Heart left ventricle (tissue), 16 donors: ENCODE results near the gene FAF1. TPM values are rescaled to one million over a fixed set of nuclear protein-coding genes. Genes with fewer than 3 reads are reported as not detected.

ENCODE experiments used
- ATAC-seq, 4 donors: fragments of 200-7000 bp; cut with Tn5 transposase; one replicate each; pipeline ENCODE4 v1.9.1; 2020 to 2022; ENCODE audit warnings: moderate library complexity in 4 of 4, mild to moderate bottlenecking in 3 of 4, moderate number of reproducible peaks in 1 of 4
- DNase-seq, 5 donors: peaks; one replicate each; pipeline ENCODE4 v3.0.0-alpha.2; 2020
- H3K27ac ChIP-seq, 12 donors: fragments of 200-600 bp; sonication (generic) in 4 of 12; one replicate each; pipeline versions ENCODE4 v1.5.0 to v1.8.0; 2016 to 2022; ENCODE audit warnings: mild to moderate bottlenecking in 2 of 12
- H3K27me3 ChIP-seq, 9 donors: fragments of 200-600 bp; sonication (generic) in 2 of 9; one replicate each; pipeline versions ENCODE4 v1.5.1 to v1.8.0; 2016 to 2022; ENCODE audit warnings: mild to moderate bottlenecking in 3 of 9
- H3K36me3 ChIP-seq, 9 donors: fragments of 200-600 bp; sonication (generic) in 2 of 9; one replicate each; pipeline versions ENCODE4 v1.5.0 to v1.8.0; 2018 to 2022; ENCODE audit warnings: mild to moderate bottlenecking in 2 of 9
- H3K4me1 ChIP-seq, 12 donors: fragments of 200-600 bp; sonication (generic) in 4 of 12; one replicate each; pipeline versions ENCODE4 v1.5.0 to v1.8.0; 2016 to 2022; ENCODE audit warnings: mild to moderate bottlenecking in 3 of 12
- H3K4me3 ChIP-seq, 12 donors: fragments of 200-600 bp; sonication (generic) in 4 of 12; one replicate each; pipeline versions ENCODE4 v1.5.0 to v1.8.0; 2017 to 2022; ENCODE audit warnings: mild to moderate bottlenecking in 9 of 12, moderate library complexity in 4 of 12
- H3K9me3 ChIP-seq, 12 donors: fragments of 200-600 bp; sonication (generic) in 4 of 12; one replicate each; pipeline versions ENCODE4 v1.5.0 to v1.8.0; 2016 to 2022; ENCODE audit warnings: mild to moderate bottlenecking in 1 of 12
- POLR2A ChIP-seq, 2 donors: fragments of 450-650 bp; IDR thresholded peaks; one replicate each; pipeline ENCODE4 v1.6.1; 2017; ENCODE audit warnings: antibody characterized with exemption in 2 of 2, mild to moderate bottlenecking in 2 of 2, moderate library complexity in 2 of 2
- WGBS, 4 donors: extraction: QIAGEN DNeasy Blood & Tissue Kit in 2 of 4; methylation state at CpG; one replicate each; pipeline versions ENCODE4 v1.1.5 to v1.1.7; 2013 to 2018; 5-methylcytosine and 5-hydroxymethylcytosine counted together
- intact Hi-C, 10 donors: fragments of 100-400 bp; cut with DNase I; formaldehyde crosslinking; loops; one replicate each; pipeline versions ENCODE4 v1.11.1 to v1.14.2; 2022
- polyA plus RNA-seq, 2 donors: library from polyadenylated mRNA; stranded (reverse); fragments of 200-250 nt; gene quantifications; one replicate each; pipeline ENCODE4 v1.2.3, GENCODE V29; 2013
- total RNA-seq, 9 donors: library from RNA; depleted of rRNA in 2 of 9; stranded (reverse); fragments of >200 nt in 2 of 9; fragmentation: NEBNext Ultra II Directional in 3 of 9; extraction: Animal tissue kit (Norgen Biotek cat#: 25700) in 3 of 9; gene quantifications; one replicate each; pipeline versions ENCODE4 v1.1.0 to v1.2.4, GENCODE V29; 2016 to 2023
- TF ChIP-seq, protein P1 (sequence below), 12 donors: fragments of 200-600 bp; sonication (generic) in 4 of 12; IDR thresholded peaks; one replicate each; pipeline versions ENCODE4 v1.5.0 to v1.8.0; 2018 to 2022; ENCODE audit warnings: antibody characterized with exemption in 12 of 12, mild to moderate bottlenecking in 5 of 12
- donor health status: ischemic (EF 13 %, LVEDD 7.1; RV severe dilation, severe dysfunction).
- donor health status: healthy with polysubstance abuse.
- donor health status: DM: no; HTN: yes; CAD: no.
- donor health status: DM: no; HTN: no; CAD: no.
- donor health status: ischemic (EF 25% LVEDD 6.9; RV normal size, moderate dysfunction).
- donor health status: ischemic (EF 25% LVEDD 5.7; RV mildly dilated, moderate dysfunction).
- donor health status: healthy.
- donor health status: DM: yes; HTN: yes; CAD: no.
- donor health status: ischemic (EF 35%, LVEDD 5.7; RV mildly dilated, moderate dysfunction).
- donor health status: nonischemic (EF 11% LVEDD 7.7; RV severe dilation, severe dysfunction).
- donor health status: DM: yes; HTN: yes; CAD: no.
- donor health status: PGD.
- donor health status: ischemic (EF 29% LVEDD 5.4; RV normal size, mild dysfunction).
- donor health status: nonischemic (EF 23%, LVEDD 6.1; RV moderate dilation, normal function).

Gene FAF1
- total and polyA plus RNA-seq, 11 donors, result 41.0 to 112 (median 81.3) TPM

GRCh38 chr1:50986653-50987052 is 26.6 kb upstream of the FAF1 start:
- TF ChIP-seq POLR2A (IDR thresholded peaks at IDR 0.05), result no peak
- TF ChIP-seq, protein P1, sequence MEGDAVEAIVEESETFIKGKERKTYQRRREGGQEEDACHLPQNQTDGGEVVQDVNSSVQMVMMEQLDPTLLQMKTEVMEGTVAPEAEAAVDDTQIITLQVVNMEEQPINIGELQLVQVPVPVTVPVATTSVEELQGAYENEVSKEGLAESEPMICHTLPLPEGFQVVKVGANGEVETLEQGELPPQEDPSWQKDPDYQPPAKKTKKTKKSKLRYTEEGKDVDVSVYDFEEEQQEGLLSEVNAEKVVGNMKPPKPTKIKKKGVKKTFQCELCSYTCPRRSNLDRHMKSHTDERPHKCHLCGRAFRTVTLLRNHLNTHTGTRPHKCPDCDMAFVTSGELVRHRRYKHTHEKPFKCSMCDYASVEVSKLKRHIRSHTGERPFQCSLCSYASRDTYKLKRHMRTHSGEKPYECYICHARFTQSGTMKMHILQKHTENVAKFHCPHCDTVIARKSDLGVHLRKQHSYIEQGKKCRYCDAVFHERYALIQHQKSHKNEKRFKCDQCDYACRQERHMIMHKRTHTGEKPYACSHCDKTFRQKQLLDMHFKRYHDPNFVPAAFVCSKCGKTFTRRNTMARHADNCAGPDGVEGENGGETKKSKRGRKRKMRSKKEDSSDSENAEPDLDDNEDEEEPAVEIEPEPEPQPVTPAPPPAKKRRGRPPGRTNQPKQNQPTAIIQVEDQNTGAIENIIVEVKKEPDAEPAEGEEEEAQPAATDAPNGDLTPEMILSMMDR (IDR thresholded peaks at IDR 0.05), result no peak

GRCh38 chr1:50985094-50985493 is 25.0 kb upstream of the FAF1 start:
- 19 to 51% (median 31%) methylated on average over 1 of the region's 1 CpG for WGBS, 4 donors
- Histone ChIP-seq H3K27me3 (no peaks in the 10 kb centered on the region), H3K4me3 (peak overlapping the region in 1 of 12 donors; percentile 7), H3K27ac (peak overlapping the region in 1 of 12 donors; percentile 6), H3K36me3 (no peaks in the 10 kb centered on the region), H3K9me3 (no peaks in the 10 kb centered on the region), H3K4me1 (peaks cover 0 to 38% (median 2%) of the 10 kb centered on the region in 12 donors)
- ATAC-seq (no peak), DNase-seq (no peak)
- TF ChIP-seq POLR2A (IDR thresholded peaks at IDR 0.05), result no peak
- TF ChIP-seq, protein P1 (IDR thresholded peaks at IDR 0.05), result no peak
- intact Hi-C loops, result no loop called here

More at GRCh38 chr1:50986653-50987052, 26.6 kb upstream of the FAF1 start:
- H3K27me3 ChIP-seq, result no peaks in the 10 kb centered on the region
- ATAC-seq (no peak), DNase-seq (no peak)
- 67 to 81% (median 74%) methylated on average over 4 of the region's 4 CpGs for WGBS, 4 donors
- no peaks in the 10 kb centered on the region for H3K36me3 ChIP-seq
- H3K4me3 ChIP-seq, result no peak overlapping the region
- peaks cover 0 to 28% (median 2%) of the 10 kb centered on the region in 12 donors for H3K4me1 ChIP-seq
- intact Hi-C loops, result no loop called here
- no peaks in the 10 kb centered on the region for H3K9me3 ChIP-seq
- H3K27ac ChIP-seq, result no peak overlapping the region

DNA sequence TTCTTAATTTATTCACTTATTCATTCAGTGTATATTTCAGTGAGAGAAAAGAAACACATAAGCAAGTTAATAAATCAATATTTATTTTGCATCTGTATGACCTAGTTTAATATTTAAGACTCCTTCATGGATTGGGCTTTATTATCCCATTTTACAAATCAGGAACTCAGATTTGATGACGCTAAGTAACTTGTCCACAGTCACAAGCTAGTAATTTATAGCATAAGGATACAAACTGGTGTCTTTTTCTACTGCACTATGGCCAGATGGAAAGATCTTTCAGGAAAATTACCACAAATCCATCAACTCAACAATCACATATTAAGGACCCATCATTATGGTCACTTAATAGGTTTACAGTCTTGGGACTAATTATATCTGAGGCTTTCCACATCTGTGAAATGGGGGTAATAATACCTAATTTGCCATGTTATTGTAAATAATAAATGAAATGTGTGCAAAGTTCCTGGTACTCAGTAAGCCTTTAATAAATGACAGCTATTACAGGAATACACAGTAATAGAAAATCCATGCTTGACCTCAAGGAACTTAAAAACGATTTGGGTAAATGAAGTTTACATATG is 23.2 kb upstream of the FAF1 start:
- intact Hi-C loops, result no loop called here
- peaks cover 0 to 44% (median 5%) of the 10 kb centered on the region in 12 donors for H3K4me1 ChIP-seq
- H3K4me3 ChIP-seq, result no peak overlapping the region
- TF ChIP-seq POLR2A (IDR thresholded peaks at IDR 0.05), result no peak
- TF ChIP-seq, protein P1 (IDR thresholded peaks at IDR 0.05), result no peak
- WGBS, 4 donors, result 56 to 63% (median 57%) methylated on average over 2 of the region's 2 CpGs
- H3K27ac ChIP-seq, result peak overlapping the region in 3 of 12 donors; percentile 35 to 99 (median 99)
- ATAC-seq (no peak), DNase-seq (no peak)
- no peaks in the 10 kb centered on the region for H3K9me3 ChIP-seq
- no peaks in the 10 kb centered on the region for H3K36me3 ChIP-seq
- peaks cover 0 to 10% (median 0%) of the 10 kb centered on the region in 9 donors for H3K27me3 ChIP-seq

GRCh38 chr1:50982611-50983010 is 22.5 kb upstream of the FAF1 start:
- Histone ChIP-seq H3K4me1 (peaks cover 0 to 44% (median 5%) of the 10 kb centered on the region in 12 donors), H3K9me3 (no peaks in the 10 kb centered on the region), H3K4me3 (peak overlapping the region in 2 of 12 donors; percentile 27 to 41), H3K27ac (peak overlapping the region in 7 of 12 donors; percentile 11 to 100 (median 99)), H3K36me3 (no peaks in the 10 kb centered on the region), H3K27me3 (peaks cover 0 to 10% (median 0%) of the 10 kb centered on the region in 9 donors)
- WGBS, 4 donors, result 92 to 95% (median 94%) methylated on average over 3 of the region's 3 CpGs
- intact Hi-C loops, result no loop called here
- TF ChIP-seq, protein P1 (IDR thresholded peaks at IDR 0.05), result no peak
- no peak for TF ChIP-seq POLR2A (IDR thresholded peaks at IDR 0.05)
- ATAC-seq, result no peak
- no peak for DNase-seq
